Liver (tissue), 9 donors: ENCODE measurements around the gene ALG1. TPM values are rescaled to one million over a fixed set of nuclear protein-coding genes. Genes with fewer than 3 reads are reported as not detected.
"Not testable (repeated sequence)": the region's sequence is repeated elsewhere in the genome, so short reads cannot be mapped to it uniquely, and the experiment has no call there.

Source experiments
- DNase-seq: peaks from one replicate; pipeline ENCODE4 v3.0.0-alpha.2; 2017; ENCODE audit warnings: low spot score
- H3K27ac ChIP-seq, 2 donors: one replicate each; pipeline ENCODE4 v1.7.0; 2013; ENCODE audit warnings: inconsistent platforms in 2 of 2, low read length in 2 of 2, control low read depth in 1 of 2, low read depth in 1 of 2, mild to moderate bottlenecking in 1 of 2
- H3K27me3 ChIP-seq, 4 donors: one replicate each; pipeline versions ENCODE4 v1.6.1 to v1.7.0; 2013; ENCODE audit warnings: low read length in 3 of 4, inconsistent platforms in 1 of 4, mild to moderate bottlenecking in 1 of 4, moderate library complexity in 1 of 4; ENCODE audit not compliant: control insufficient read depth in 4 of 4, insufficient read depth in 4 of 4
- H3K36me3 ChIP-seq, 4 donors: one replicate each; pipeline versions ENCODE4 v1.6.1 to v1.7.0; 2013; ENCODE audit warnings: low read length in 3 of 4, mild to moderate bottlenecking in 3 of 4, low read depth in 1 of 4, moderate library complexity in 1 of 4; ENCODE audit not compliant: control insufficient read depth in 4 of 4, insufficient read depth in 3 of 4
- H3K4me1 ChIP-seq, 4 donors: one replicate each; pipeline versions ENCODE4 v1.6.1 to v1.7.0; 2013; ENCODE audit warnings: low read length in 3 of 4, mild to moderate bottlenecking in 3 of 4, moderate library complexity in 1 of 4; ENCODE audit not compliant: control insufficient read depth in 4 of 4, insufficient read depth in 4 of 4
- H3K4me3 ChIP-seq, 3 donors: one replicate each; pipeline versions ENCODE4 v1.6.1 to v1.7.0; 2013; ENCODE audit warnings: low read length in 3 of 3, control low read depth in 1 of 3, low read depth in 1 of 3, mild to moderate bottlenecking in 1 of 3
- H3K9ac ChIP-seq, 2 donors: one replicate each; pipeline ENCODE4 v1.7.0; 2013; ENCODE audit warnings: low read length in 2 of 2, mild to moderate bottlenecking in 2 of 2, moderate library complexity in 2 of 2, control low read depth in 1 of 2, low read depth in 1 of 2
- H3K9me3 ChIP-seq, 4 donors: one replicate each; pipeline versions ENCODE4 v1.6.1 to v1.7.0; 2013; ENCODE audit warnings: low read length in 3 of 4; ENCODE audit not compliant: control insufficient read depth in 4 of 4
- ATF3 ChIP-seq: IDR thresholded peaks from 2 replicates; pipeline ENCODE4 v1.6.1; 2016; ENCODE audit warnings: antibody characterized with exemption
- EGR1 ChIP-seq, 2 donors: IDR thresholded peaks; 2 replicates each; pipeline ENCODE4 v1.6.1; 2016 to 2018; ENCODE audit warnings: antibody characterized with exemption in 2 of 2, low read depth in 2 of 2
- FOXA1 ChIP-seq: IDR thresholded peaks from 2 replicates; pipeline ENCODE4 v1.6.1; 2016; ENCODE audit warnings: antibody characterized with exemption
- FOXA2 ChIP-seq: IDR thresholded peaks from 2 replicates; pipeline ENCODE4 v1.6.1; 2016; ENCODE audit warnings: antibody characterized with exemption
- GABPA ChIP-seq, 2 donors: IDR thresholded peaks in 1 of 2; conservative IDR thresholded peaks in 1 of 2; 2 replicates each; pipeline ENCODE4 v1.6.1; 2016; ENCODE audit warnings: antibody characterized with exemption in 2 of 2, mild to moderate bottlenecking in 1 of 2, moderate library complexity in 1 of 2
- HNF4A ChIP-seq, 2 donors: conservative IDR thresholded peaks; 2 replicates each; pipeline ENCODE4 v1.6.1; 2016; ENCODE audit warnings: antibody characterized with exemption in 2 of 2, mild to moderate bottlenecking in 2 of 2
- HNF4G ChIP-seq: IDR thresholded peaks from 2 replicates; pipeline ENCODE4 v1.6.1; 2016; ENCODE audit warnings: antibody characterized with exemption
- JUND ChIP-seq, 2 donors: IDR thresholded peaks; 2 replicates each; pipeline ENCODE4 v1.6.1; 2016; ENCODE audit warnings: antibody characterized with exemption in 2 of 2
- MAX ChIP-seq: IDR thresholded peaks from 2 replicates; pipeline ENCODE4 v1.6.1; 2016; ENCODE audit warnings: antibody characterized with exemption
- NR2F2 ChIP-seq: IDR thresholded peaks from 2 replicates; pipeline ENCODE4 v1.6.1; 2016; ENCODE audit warnings: antibody characterized with exemption
- RAD21 ChIP-seq, 2 donors: IDR thresholded peaks; 2 replicates each; pipeline ENCODE4 v1.6.1; 2016; ENCODE audit warnings: antibody characterized with exemption in 2 of 2, mild to moderate bottlenecking in 2 of 2
- REST ChIP-seq: IDR thresholded peaks from 2 replicates; pipeline ENCODE4 v1.6.1; 2016; ENCODE audit warnings: antibody characterized with exemption, mild to moderate bottlenecking
- RXRA ChIP-seq, 2 donors: IDR thresholded peaks; 2 replicates each; pipeline ENCODE4 v1.6.1; 2017 to 2018; ENCODE audit warnings: antibody characterized with exemption in 2 of 2, mild to moderate bottlenecking in 1 of 2
- TAF1 ChIP-seq: conservative IDR thresholded peaks from 2 replicates; pipeline ENCODE4 v1.6.1; 2016; ENCODE audit warnings: antibody characterized with exemption, mild to moderate bottlenecking
- YY1 ChIP-seq: IDR thresholded peaks from 2 replicates; pipeline ENCODE4 v1.6.1; 2016; ENCODE audit warnings: antibody characterized with exemption, mild to moderate bottlenecking
- WGBS: extraction: QIAGEN DNeasy Blood & Tissue Kit; methylation state at CpG from one replicate; pipeline ENCODE4 v1.1.7; 2013; 5-methylcytosine and 5-hydroxymethylcytosine counted together
- polyA plus RNA-seq, 2 donors: library from polyadenylated mRNA; stranded (reverse) in 1 of 2; unstranded in 1 of 2; fragments of 200-250 nt in 1 of 2; fragments of >200 nt in 1 of 2; fragmentation: Nextera tagmentation in 1 of 2; extraction: Ambion mirVana in 1 of 2; gene quantifications; one replicate each; pipeline versions ENCODE4 v1.2.1 to v1.2.3, GENCODE V29; 2013 to 2015
- total RNA-seq, 2 donors: library from RNA; depleted of rRNA; stranded (reverse); fragments of >200 nt; gene quantifications; one replicate each; pipeline ENCODE4 v1.2.3, GENCODE V29; 2014
- TF ChIP-seq, protein P1 (sequence below): IDR thresholded peaks from 2 replicates; pipeline ENCODE4 v1.6.1; 2016; ENCODE audit warnings: antibody characterized with exemption
- TF ChIP-seq, protein P2 (sequence below): fragments of 150-350 bp; IDR thresholded peaks from 2 replicates; pipeline ENCODE4 v1.5.1; 2017; ENCODE audit warnings: improper control_type of control experiment, low read depth, low read length; ENCODE audit not compliant: missing input control
- donor health status: healthy.
- donor health status: healthy.
- donor health status: healthy.
- donor health status: healthy.
- donor health status: healthy.

Gene ALG1
- total and polyA plus RNA-seq, 4 donors: 18.9 to 25.4 (median 20.6) TPM

- Histone ChIP-seq H3K36me3 (peaks cover 6 to 20% (median 15%) of the 10 kb centered on the region in 4 donors), H3K4me3 (no peak overlapping the region), H3K27ac (no peak overlapping the region), H3K9me3 (no peaks in the 10 kb centered on the region), H3K27me3 (no peaks in the 10 kb centered on the region), H3K9ac (no peak overlapping the region), H3K4me1 (peaks cover 1 to 19% (median 8%) of the 10 kb centered on the region in 4 donors)
- 94% methylated on average over 2 of the region's 2 CpGs for WGBS
- TF ChIP-seq GABPA (IDR thresholded peaks at IDR 0.05 in 1 of 2, conservative IDR thresholded peaks at IDR 0.05 in 1 of 2) (no peak), MAX (no peak), RAD21 (IDR thresholded peaks at IDR 0.05) (no peak), REST (no peak), HNF4A (conservative IDR thresholded peaks at IDR 0.05) (no peak), NR2F2 (no peak), HNF4G (no peak), TAF1 (no peak), JUND (IDR thresholded peaks at IDR 0.05) (no peak), ATF3 (no peak), FOXA2 (no peak), RXRA (IDR thresholded peaks at IDR 0.05) (no peak), EGR1 (IDR thresholded peaks at IDR 0.05; ENCODE audit: low read depth in 2 of 2) (no peak), YY1 (no peak), FOXA1 (no peak)
- TF ChIP-seq, protein P1, sequence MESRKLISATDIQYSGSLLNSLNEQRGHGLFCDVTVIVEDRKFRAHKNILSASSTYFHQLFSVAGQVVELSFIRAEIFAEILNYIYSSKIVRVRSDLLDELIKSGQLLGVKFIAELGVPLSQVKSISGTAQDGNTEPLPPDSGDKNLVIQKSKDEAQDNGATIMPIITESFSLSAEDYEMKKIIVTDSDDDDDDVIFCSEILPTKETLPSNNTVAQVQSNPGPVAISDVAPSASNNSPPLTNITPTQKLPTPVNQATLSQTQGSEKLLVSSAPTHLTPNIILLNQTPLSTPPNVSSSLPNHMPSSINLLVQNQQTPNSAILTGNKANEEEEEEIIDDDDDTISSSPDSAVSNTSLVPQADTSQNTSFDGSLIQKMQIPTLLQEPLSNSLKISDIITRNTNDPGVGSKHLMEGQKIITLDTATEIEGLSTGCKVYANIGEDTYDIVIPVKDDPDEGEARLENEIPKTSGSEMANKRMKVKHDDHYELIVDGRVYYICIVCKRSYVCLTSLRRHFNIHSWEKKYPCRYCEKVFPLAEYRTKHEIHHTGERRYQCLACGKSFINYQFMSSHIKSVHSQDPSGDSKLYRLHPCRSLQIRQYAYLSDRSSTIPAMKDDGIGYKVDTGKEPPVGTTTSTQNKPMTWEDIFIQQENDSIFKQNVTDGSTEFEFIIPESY: no peak
- TF ChIP-seq, protein P2, sequence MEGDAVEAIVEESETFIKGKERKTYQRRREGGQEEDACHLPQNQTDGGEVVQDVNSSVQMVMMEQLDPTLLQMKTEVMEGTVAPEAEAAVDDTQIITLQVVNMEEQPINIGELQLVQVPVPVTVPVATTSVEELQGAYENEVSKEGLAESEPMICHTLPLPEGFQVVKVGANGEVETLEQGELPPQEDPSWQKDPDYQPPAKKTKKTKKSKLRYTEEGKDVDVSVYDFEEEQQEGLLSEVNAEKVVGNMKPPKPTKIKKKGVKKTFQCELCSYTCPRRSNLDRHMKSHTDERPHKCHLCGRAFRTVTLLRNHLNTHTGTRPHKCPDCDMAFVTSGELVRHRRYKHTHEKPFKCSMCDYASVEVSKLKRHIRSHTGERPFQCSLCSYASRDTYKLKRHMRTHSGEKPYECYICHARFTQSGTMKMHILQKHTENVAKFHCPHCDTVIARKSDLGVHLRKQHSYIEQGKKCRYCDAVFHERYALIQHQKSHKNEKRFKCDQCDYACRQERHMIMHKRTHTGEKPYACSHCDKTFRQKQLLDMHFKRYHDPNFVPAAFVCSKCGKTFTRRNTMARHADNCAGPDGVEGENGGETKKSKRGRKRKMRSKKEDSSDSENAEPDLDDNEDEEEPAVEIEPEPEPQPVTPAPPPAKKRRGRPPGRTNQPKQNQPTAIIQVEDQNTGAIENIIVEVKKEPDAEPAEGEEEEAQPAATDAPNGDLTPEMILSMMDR: no peak
- DNase-seq: no peak
These were observed 1.6 kb downstream of the ALG1 start for GRCh38 chr16:5073279-5073629.

- H3K4me3 ChIP-seq, H3K9ac ChIP-seq, H3K27ac ChIP-seq, H3K27me3 ChIP-seq, H3K9me3 ChIP-seq, DNase-seq: not testable (repeated sequence)
- peaks cover 8 to 22% (median 15%) of the 10 kb centered on the region in 4 donors for H3K36me3 ChIP-seq
- WGBS: 94% methylated on average over 15 of the region's 15 CpGs
- H3K4me1 ChIP-seq: peaks cover 1 to 19% (median 8%) of the 10 kb centered on the region in 4 donors
These were observed 2.1 kb downstream of the ALG1 start for GRCh38 chr16:5073771-5074170.
